ENCODE data around the gene RAMP1.

- no peak for TF ChIP-seq CTCF (IDR thresholded peaks at IDR 0.05; ENCODE audit: low read depth, low read length, missing input control)
- TF ChIP-seq SP1 (IDR thresholded peaks at IDR 0.05), result no peak
- no peak for TF ChIP-seq YY1 (IDR thresholded peaks at IDR 0.05)
- no peak for TF ChIP-seq FOXA1 (IDR thresholded peaks at IDR 0.05)
- no peak for TF ChIP-seq GABPA (IDR thresholded peaks at IDR 0.05 in 1 of 2, conservative IDR thresholded peaks at IDR 0.05 in 1 of 2)
- no peak for TF ChIP-seq JUND (IDR thresholded peaks at IDR 0.05)
- no peak for TF ChIP-seq EGR1 (IDR thresholded peaks at IDR 0.05; ENCODE audit: low read depth in 2 of 2)
- no peak for TF ChIP-seq RAD21 (IDR thresholded peaks at IDR 0.05)
- TF ChIP-seq TAF1 (conservative IDR thresholded peaks at IDR 0.05), result no peak
- TF ChIP-seq MAX (IDR thresholded peaks at IDR 0.05), result no peak
Observed at GRCh38 chr2:237816531-237816930, 42.9 kb upstream of the RAMP1 start.

Measured in liver (tissue), 3 donors.